Natural killer cell (primary cell): ENCODE measurements around the gene OR6C4. TPM values are rescaled to one million over a fixed set of nuclear protein-coding genes. Genes with fewer than 3 reads are reported as not detected.
"Not testable (repeated sequence)": the region's sequence is repeated elsewhere in the genome, so short reads cannot be mapped to it uniquely, and the experiment has no call there.

Experiments used
- ATAC-seq, 3 donors: fragments of 150-1000 bp in 2 of 3; fragments of 200-7000 bp in 1 of 3; cut with Tn5 transposase; 1 replicate in 1 of 3; 2 replicates in 2 of 3; pipeline ENCODE4 v1.10.0; 2021; ENCODE audit warnings: mild to moderate bottlenecking in 2 of 3, moderate library complexity in 2 of 3
- DNase-seq, 2 donors: peaks; one replicate each; pipeline versions ENCODE4 v3.0.0 to v3.0.0-alpha.2; 2013 to 2021; ENCODE audit warnings: mixed read lengths in 1 of 2
- H3K27ac ChIP-seq: one replicate; pipeline ENCODE4 v1.5.1; 2013; ENCODE audit warnings: mild to moderate bottlenecking, low read length
- H3K27me3 ChIP-seq: one replicate; pipeline ENCODE4 v1.6.1; 2013; ENCODE audit warnings: low read length; ENCODE audit not compliant: control insufficient read depth, insufficient read depth
- H3K36me3 ChIP-seq: one replicate; pipeline ENCODE4 v1.6.1; 2013; ENCODE audit warnings: low read length; ENCODE audit not compliant: control insufficient read depth, insufficient read depth
- H3K4me1 ChIP-seq: one replicate; pipeline ENCODE4 v1.6.1; 2013; ENCODE audit warnings: low read length; ENCODE audit not compliant: control insufficient read depth, insufficient read depth
- H3K4me3 ChIP-seq: one replicate; pipeline ENCODE4 v1.5.1; 2013; ENCODE audit warnings: low read length
- H3K9me3 ChIP-seq: one replicate; pipeline ENCODE4 v1.6.1; 2013; ENCODE audit warnings: low read length; ENCODE audit not compliant: control insufficient read depth, insufficient read depth
- H3K27ac Mint-ChIP-seq, 2 donors: one replicate each; pipeline ENCODE4 v1.8.0; 2022; ENCODE audit warnings: mild to moderate bottlenecking in 2 of 2, mixed read lengths in 2 of 2, moderate library complexity in 1 of 2
- H3K27me3 Mint-ChIP-seq, 2 donors: one replicate each; pipeline ENCODE4 v1.8.0; 2022; ENCODE audit warnings: low read depth in 2 of 2, mixed read lengths in 2 of 2
- H3K36me3 Mint-ChIP-seq: one replicate; pipeline ENCODE4 v1.8.0; 2022; ENCODE audit warnings: mixed read lengths
- H3K4me1 Mint-ChIP-seq, 2 donors: one replicate each; pipeline ENCODE4 v1.8.0; 2022; ENCODE audit warnings: mixed read lengths in 2 of 2
- H3K4me3 Mint-ChIP-seq: one replicate; pipeline ENCODE4 v1.8.0; 2022; ENCODE audit warnings: mild to moderate bottlenecking, moderate library complexity, mixed read lengths
- H3K9me3 Mint-ChIP-seq, 2 donors: one replicate each; pipeline ENCODE4 v1.8.0; 2022; ENCODE audit warnings: mixed read lengths in 2 of 2
- CTCF ChIP-seq: fragments of 200-600 bp; IDR thresholded peaks from one replicate; pipeline ENCODE4 v1.8.0; 2022; ENCODE audit warnings: antibody characterized with exemption
- WGBS: methylation state at CpG from one replicate; pipeline ENCODE4 v1.1.7; 2013; ENCODE audit warnings: missing lambda C conversion rate; ENCODE audit not compliant: insufficient coverage; 5-methylcytosine and 5-hydroxymethylcytosine counted together
- intact Hi-C: fragments of 100-400 bp; cut with micrococcal nuclease; formaldehyde crosslinking; loops from one replicate; pipeline ENCODE4 v1.14.2; 2022
- total RNA-seq, 4 donors: library from RNA; stranded (reverse); fragments of 120-200 nt in 1 of 4; gene quantifications; one replicate each; pipeline versions ENCODE4 v1.2.3 to v1.2.4, GENCODE V29; 2013 to 2022

Gene OR6C4
- total RNA-seq, 3 donors from 2014 or later (not counting 1 experiment from before 2014, with no cell fraction given), result not detected

DNA sequence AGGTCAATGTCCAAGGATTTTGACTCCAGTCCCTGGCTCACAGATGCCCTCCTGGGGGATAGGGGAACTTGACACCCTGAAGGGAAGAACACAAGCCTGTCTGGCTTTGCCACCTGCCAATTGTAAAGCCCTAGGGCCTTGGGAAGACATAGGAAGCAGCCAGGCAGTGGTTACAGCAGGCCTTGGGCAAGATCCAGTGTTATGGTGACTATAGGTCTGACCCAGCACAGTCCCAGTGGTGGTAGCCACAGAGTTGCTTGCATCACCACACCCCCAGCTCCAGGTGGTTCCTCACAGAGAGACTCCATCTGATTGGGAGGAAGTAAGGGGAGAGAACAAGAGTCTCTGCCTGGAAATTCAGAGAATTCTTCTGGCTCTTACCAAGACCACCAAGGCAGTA lies 33.0 kb upstream of the OR6C4 start:
- no peak overlapping the region for H3K4me3 Mint-ChIP-seq
- H3K27me3 Mint-ChIP-seq, result peaks cover 13 to 14% of the 10 kb centered on the region in 2 donors
- ATAC-seq (no peak), DNase-seq (no peak)
- H3K9me3 Mint-ChIP-seq, result no peaks in the 10 kb centered on the region
- Histone ChIP-seq H3K27ac (no peak overlapping the region), H3K4me3 (no peak overlapping the region), H3K4me1 (no peaks in the 10 kb centered on the region), H3K9me3 (no peaks in the 10 kb centered on the region), H3K27me3 (no peaks in the 10 kb centered on the region), H3K36me3 (no peaks in the 10 kb centered on the region)
- no peaks in the 10 kb centered on the region for H3K4me1 Mint-ChIP-seq
- intact Hi-C loops, result no loop called here
- no peaks in the 10 kb centered on the region for H3K36me3 Mint-ChIP-seq
- TF ChIP-seq CTCF, result no peak
- H3K27ac Mint-ChIP-seq, result no peak overlapping the region

DNA sequence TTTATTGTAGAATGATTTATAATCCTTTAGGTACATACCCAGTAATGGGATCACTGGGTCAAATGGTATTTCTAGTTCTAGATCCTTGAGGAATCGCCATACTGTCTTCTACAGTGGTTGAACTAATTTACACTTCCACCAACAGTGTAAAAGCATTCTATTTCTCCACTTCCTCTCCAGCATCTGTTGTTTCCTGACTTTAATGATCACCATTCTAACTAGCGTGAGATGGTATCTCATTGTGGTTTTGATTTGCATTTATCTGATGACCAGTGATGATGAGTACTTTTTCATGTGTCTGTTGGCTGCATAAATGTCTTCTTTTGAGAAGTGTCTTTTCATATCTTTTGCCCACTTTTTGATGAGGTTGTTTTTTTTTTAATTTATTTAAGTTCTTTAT lies 1.2 kb upstream of the OR6C4 start:
- H3K4me1 ChIP-seq, H3K36me3 Mint-ChIP-seq: not testable (repeated sequence)

GRCh38 chr12:55548756-55549155 lies 646 bp upstream of the OR6C4 start:
- ATAC-seq, result no peak
- H3K36me3 Mint-ChIP-seq, result no peaks in the 10 kb centered on the region
- H3K27ac Mint-ChIP-seq, result no peak overlapping the region

More for the DNA sequence above, 1.2 kb upstream of the OR6C4 start:
- H3K4me3 ChIP-seq, ATAC-seq, H3K4me1 Mint-ChIP-seq, H3K27ac ChIP-seq, H3K9me3 ChIP-seq, H3K27ac Mint-ChIP-seq, H3K27me3 ChIP-seq, DNase-seq, intact Hi-C loops, H3K4me3 Mint-ChIP-seq, H3K9me3 Mint-ChIP-seq, H3K36me3 ChIP-seq: not testable (repeated sequence)
- peaks cover 18 to 44% of the 10 kb centered on the region in 2 donors for H3K27me3 Mint-ChIP-seq
- WGBS, result 35% methylated on average over 2 of the region's 2 CpGs

GRCh38 chr12:55554296-55554695 lies 4.9 kb downstream of the OR6C4 start:
- no peak overlapping the region for H3K4me3 ChIP-seq
- H3K4me1 Mint-ChIP-seq, result no peaks in the 10 kb centered on the region
- no peak overlapping the region for H3K27ac Mint-ChIP-seq
- H3K9me3 ChIP-seq, result peaks cover 3% of the 10 kb centered on the region
- DNase-seq, result no peak
- H3K9me3 Mint-ChIP-seq, result peaks cover 7 to 10% of the 10 kb centered on the region in 2 donors
- H3K27me3 Mint-ChIP-seq, result peaks cover 9 to 23% of the 10 kb centered on the region in 2 donors
- TF ChIP-seq CTCF, result no peak
- H3K36me3 Mint-ChIP-seq, result peaks cover 10% of the 10 kb centered on the region
- no peak overlapping the region for H3K27ac ChIP-seq
- H3K27me3 ChIP-seq, result peaks cover 5% of the 10 kb centered on the region
- no peak for ATAC-seq
- H3K4me1 ChIP-seq, result no peaks in the 10 kb centered on the region
- H3K36me3 ChIP-seq, result no peaks in the 10 kb centered on the region
- no peak overlapping the region for H3K4me3 Mint-ChIP-seq
- intact Hi-C loops, result no loop called here

More at GRCh38 chr12:55548756-55549155, 646 bp upstream of the OR6C4 start:
- Histone ChIP-seq H3K4me3 (no peak overlapping the region), H3K36me3 (no peaks in the 10 kb centered on the region), H3K4me1 (no peaks in the 10 kb centered on the region), H3K9me3 (no peaks in the 10 kb centered on the region), H3K27ac (no peak overlapping the region), H3K27me3 (peaks cover 2% of the 10 kb centered on the region)
- Mint-ChIP-seq H3K9me3 (no peaks in the 10 kb centered on the region), H3K4me3 (no peak overlapping the region), H3K27me3 (peaks cover 13 to 39% of the 10 kb centered on the region in 2 donors), H3K4me1 (no peaks in the 10 kb centered on the region)
- DNase-seq, result no peak
- intact Hi-C loops, result no loop called here
- no peak for TF ChIP-seq CTCF

DNA sequence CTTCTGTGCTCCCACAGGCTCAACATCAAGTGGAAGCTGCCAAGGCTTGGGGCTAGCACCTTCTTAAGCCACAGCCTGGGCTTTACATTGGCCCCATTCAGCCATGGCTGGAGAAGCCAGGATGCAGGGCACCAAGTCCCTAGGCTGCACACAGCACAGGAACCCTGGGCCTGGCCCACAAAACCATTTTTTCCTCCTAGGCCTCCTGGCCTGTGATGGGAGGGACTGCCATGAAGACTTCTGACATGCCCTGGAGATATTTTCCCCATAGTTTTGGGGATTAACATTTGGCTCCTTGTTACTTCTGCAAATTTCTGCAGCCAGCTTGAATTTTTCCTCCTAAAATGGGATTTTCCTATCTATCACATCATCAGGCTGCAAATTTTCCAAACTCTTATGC lies 20.7 kb downstream of the OR6C4 start:
- DNase-seq, H3K4me3 ChIP-seq, H3K4me1 ChIP-seq, ATAC-seq, H3K27ac Mint-ChIP-seq, H3K4me3 Mint-ChIP-seq, H3K27me3 ChIP-seq, H3K36me3 ChIP-seq, H3K27ac ChIP-seq, H3K4me1 Mint-ChIP-seq, intact Hi-C loops: not testable (repeated sequence)
- Mint-ChIP-seq H3K9me3 (peaks cover 14 to 15% of the 10 kb centered on the region in 2 donors), H3K36me3 (peaks cover 14% of the 10 kb centered on the region), H3K27me3 (peaks cover 5 to 25% of the 10 kb centered on the region in 2 donors)
- peaks cover 10% of the 10 kb centered on the region for H3K9me3 ChIP-seq

DNA sequence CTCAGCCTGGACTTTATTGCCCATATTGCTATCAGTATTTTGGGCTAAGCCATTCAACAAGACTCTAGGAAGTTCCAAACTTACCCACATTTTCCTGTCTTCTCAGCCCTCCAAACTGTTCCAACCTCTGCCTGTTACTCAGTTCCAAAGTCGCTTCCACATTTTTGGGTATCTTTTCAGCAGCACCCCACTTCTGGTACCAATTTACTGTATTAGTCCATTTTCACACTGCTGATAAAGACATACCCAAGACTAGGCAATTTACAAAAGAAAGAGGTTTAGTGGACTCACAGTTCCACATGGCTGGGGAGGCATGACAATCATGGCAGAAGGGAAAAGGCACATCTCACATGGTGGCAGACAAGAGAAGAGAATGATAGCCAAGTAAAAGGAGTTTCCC lies 21.3 kb downstream of the OR6C4 start:
- 100% methylated on average over 1 of the region's 1 CpG for WGBS

More for the DNA sequence above, 21.3 kb downstream of the OR6C4 start:
- ATAC-seq, H3K4me3 ChIP-seq, intact Hi-C loops, H3K27me3 ChIP-seq, H3K4me3 Mint-ChIP-seq, DNase-seq, H3K36me3 ChIP-seq, H3K4me1 ChIP-seq, H3K27ac ChIP-seq, H3K4me1 Mint-ChIP-seq, H3K27ac Mint-ChIP-seq: not testable (repeated sequence)
- Mint-ChIP-seq H3K9me3 (peaks cover 14 to 15% of the 10 kb centered on the region in 2 donors), H3K36me3 (peaks cover 14% of the 10 kb centered on the region), H3K27me3 (peaks cover 5 to 28% of the 10 kb centered on the region in 2 donors)
- peaks cover 10% of the 10 kb centered on the region for H3K9me3 ChIP-seq
